Measurements from ENCODE around the gene DHX35. TPM values are rescaled to one million over a fixed set of nuclear protein-coding genes. Genes with fewer than 3 reads are reported as not detected.

The DHX35 gene
- total and polyA plus RNA-seq, 10 of the 15 experiments (the other 5 are each of a cell fraction or from before 2014, with no cell fraction given), result 4.3 to 21.6 (median 14.9) TPM

- no peak overlapping the region for H3K9ac ChIP-seq (ENCODE audit: control insufficient read depth, insufficient read depth, low read length)
- H3K4me3 ChIP-seq, result no peak overlapping the region
- no peaks in the 10 kb centered on the region for H3K9me3 ChIP-seq (replicated peaks; ENCODE audit: control insufficient read depth, insufficient read depth, low read length)
- 0% methylated on average over 4 of the region's 4 CpGs for WGBS (ENCODE audit: insufficient coverage, insufficient replicate concordance, low lambda C conversion rate, missing lambda C conversion rate)
- H2AFZ ChIP-seq (ENCODE audit: control insufficient read depth, low read depth, low read length), result no peak overlapping the region
- H4K20me1 ChIP-seq (ENCODE audit: control insufficient read depth, insufficient read depth), result no peaks in the 10 kb centered on the region
- H3K27ac ChIP-seq (ENCODE audit: control insufficient read depth, insufficient read depth), result no peak overlapping the region
- no TSS peak for BruUV-seq (replicated peaks)
- H3K27me3 ChIP-seq (replicated peaks in 1 of 2; ENCODE audit: control insufficient read depth in 2 of 2, insufficient read depth in 2 of 2, low read length in 1 of 2), result no peaks in the 10 kb centered on the region
- ChIA-PET RAD21 (ENCODE audit: unreplicated experiment) (interaction anchor here (0.7 to 7.6 kb wide), 12 partner anchors 17 to 400 kb away, joined by 3 to 91 read pairs (median 6); partner anchors contain the start of genes DHX35 and FAM83D), POLR2A (interaction anchor here (1.6 kb wide), 1 partner anchor 118 kb away, joined by 7 read pairs; no protein-coding TSS in a partner anchor), CTCF (interaction anchor here (0.6 to 8.4 kb wide), 37 partner anchors 9 to 826 kb away, joined by 3 to 182 read pairs (median 7); partner anchors contain the start of genes DHX35 and FAM83D), SMC1A (ENCODE audit: uncharacterized antibody, unreplicated experiment) (interaction anchor here (0.9 to 6.9 kb wide), 14 partner anchors 8 to 301 kb away, joined by 3 to 61 read pairs (median 6); partner anchors contain the start of genes DHX35 and FAM83D)
- no peak overlapping the region for H3K4me2 ChIP-seq (ENCODE audit: control insufficient read depth, insufficient read depth)
- no peaks in the 10 kb centered on the region for H3K79me2 ChIP-seq (ENCODE audit: control insufficient read depth, insufficient read depth, low read length)
- FAIRE-seq (peak; percentile 91), DNase-seq (ENCODE audit: low read depth, low spot score) (peak; percentile 36), ATAC-seq (peak; percentile 91)
- in situ Hi-C loops (cut with MboI), result loop anchor here (5.0 kb wide), 2 partner anchors 126 to 401 kb away; no protein-coding TSS in a partner anchor
- H3K36me3 ChIP-seq (ENCODE audit: control insufficient read depth in 2 of 2, insufficient read depth in 2 of 2, low read length in 1 of 2), result no peaks in the 10 kb centered on the region
- intact Hi-C loops (cut with micrococcal nuclease; ENCODE audit: unreplicated experiment), result loop anchor here (1.0 to 10.0 kb wide), 5 partner anchors 28 to 402 kb away; partner anchors contain the start of genes DHX35 and FAM83D
- H3K4me1 ChIP-seq (ENCODE audit: control insufficient read depth, insufficient read depth, low read length), result peaks cover 4% of the 10 kb centered on the region; the same call in 1 of the 2 replicates
- TF ChIP-seq FOXM1 (IDR thresholded peaks at IDR 0.05; ENCODE audit: low read depth, low read length), result no peak
- no peak for TF ChIP-seq PAX8 (IDR thresholded peaks at IDR 0.05)
- TF ChIP-seq RFX5 (IDR thresholded peaks at IDR 0.05; ENCODE audit: low read depth, low read length), result 0 out of 2 replicates have a peak, but pooled peaks have one; percentile 36
- TF ChIP-seq BRCA1 (IDR thresholded peaks at IDR 0.05; ENCODE audit: low read depth, low read length), result no peak
- TF ChIP-seq RAD21 (IDR thresholded peaks at IDR 0.05; ENCODE audit: insufficient read depth, low read depth, low read length), result peak; percentile 97
- TF ChIP-seq SP1 (IDR thresholded peaks at IDR 0.05; ENCODE audit: low read depth, low read length), result no peak
- TF ChIP-seq E4F1 (IDR thresholded peaks at IDR 0.05; ENCODE audit: borderline replicate concordance, partially characterized antibody), result no peak
- TF ChIP-seq PML (IDR thresholded peaks at IDR 0.05; ENCODE audit: low read length), result no peak
- TF ChIP-seq JUND (IDR thresholded peaks at IDR 0.05; ENCODE audit: low read depth, low read length), result no peak
- no peak for TF ChIP-seq IKZF1 (conservative IDR thresholded peaks at IDR 0.05)
- no peak for TF ChIP-seq CHD4 (IDR thresholded peaks at IDR 0.05)
- TF ChIP-seq KDM1A (IDR thresholded peaks at IDR 0.05; ENCODE audit: borderline replicate concordance), result no peak
- no peak for TF ChIP-seq YBX1 (IDR thresholded peaks at IDR 0.05)
- no peak for TF ChIP-seq RELA (IDR thresholded peaks at IDR 0.05; ENCODE audit: borderline replicate concordance, partially characterized antibody)
- TF ChIP-seq ZBED1 (IDR thresholded peaks at IDR 0.05; ENCODE audit: borderline replicate concordance), result no peak
- TF ChIP-seq POLR2AphosphoS5 (IDR thresholded peaks at IDR 0.05; ENCODE audit: low read length), result no peak
- no peak for TF ChIP-seq NR2C2 (IDR thresholded peaks at IDR 0.05; ENCODE audit: borderline replicate concordance, control insufficient read depth, insufficient read length, low read depth)
- TF ChIP-seq, protein P1, sequence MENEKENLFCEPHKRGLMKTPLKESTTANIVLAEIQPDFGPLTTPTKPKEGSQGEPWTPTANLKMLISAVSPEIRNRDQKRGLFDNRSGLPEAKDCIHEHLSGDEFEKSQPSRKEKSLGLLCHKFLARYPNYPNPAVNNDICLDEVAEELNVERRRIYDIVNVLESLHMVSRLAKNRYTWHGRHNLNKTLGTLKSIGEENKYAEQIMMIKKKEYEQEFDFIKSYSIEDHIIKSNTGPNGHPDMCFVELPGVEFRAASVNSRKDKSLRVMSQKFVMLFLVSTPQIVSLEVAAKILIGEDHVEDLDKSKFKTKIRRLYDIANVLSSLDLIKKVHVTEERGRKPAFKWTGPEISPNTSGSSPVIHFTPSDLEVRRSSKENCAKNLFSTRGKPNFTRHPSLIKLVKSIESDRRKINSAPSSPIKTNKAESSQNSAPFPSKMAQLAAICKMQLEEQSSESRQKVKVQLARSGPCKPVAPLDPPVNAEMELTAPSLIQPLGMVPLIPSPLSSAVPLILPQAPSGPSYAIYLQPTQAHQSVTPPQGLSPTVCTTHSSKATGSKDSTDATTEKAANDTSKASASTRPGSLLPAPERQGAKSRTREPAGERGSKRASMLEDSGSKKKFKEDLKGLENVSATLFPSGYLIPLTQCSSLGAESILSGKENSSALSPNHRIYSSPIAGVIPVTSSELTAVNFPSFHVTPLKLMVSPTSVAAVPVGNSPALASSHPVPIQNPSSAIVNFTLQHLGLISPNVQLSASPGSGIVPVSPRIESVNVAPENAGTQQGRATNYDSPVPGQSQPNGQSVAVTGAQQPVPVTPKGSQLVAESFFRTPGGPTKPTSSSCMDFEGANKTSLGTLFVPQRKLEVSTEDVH (IDR thresholded peaks at IDR 0.05; ENCODE audit: low read depth, partially characterized antibody), result no peak
- TF ChIP-seq MYB (IDR thresholded peaks at IDR 0.05; ENCODE audit: borderline replicate concordance, low read depth, low read length), result no peak
- TF ChIP-seq JUNB (IDR thresholded peaks at IDR 0.05), result no peak
Observed at GRCh38 chr20:39048000-39048696, 86.0 kb downstream of the DHX35 start.
